ENCODE results near the gene FAM107B.
"Not testable (repeated sequence)": the region's sequence is repeated elsewhere in the genome, so short reads cannot be mapped to it uniquely, and the experiment has no call there.

The FAM107B gene

DNA sequence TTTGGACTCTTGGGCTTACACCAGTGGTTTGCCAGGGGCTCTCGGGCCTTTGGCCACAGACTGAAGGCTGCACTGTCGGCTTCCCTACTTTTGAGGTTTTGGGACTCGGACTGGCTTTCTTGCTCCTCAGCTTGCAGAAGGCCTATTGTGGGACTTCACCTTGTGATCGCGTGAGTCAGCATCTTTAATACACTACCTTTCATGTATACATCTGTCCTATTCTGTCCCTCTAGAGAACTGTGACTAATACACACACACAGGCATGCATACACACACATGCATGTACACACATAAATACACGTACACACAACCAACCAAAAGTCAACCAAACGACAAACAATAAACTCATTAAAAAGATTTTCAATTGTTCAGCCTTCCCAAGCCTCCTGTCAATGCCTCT lies 86.5 kb downstream of the FAM107B start:
- not testable (repeated sequence) for DNase-seq

- DNase-seq, result no peak
Observed at GRCh38 chr10:14687340-14687739, 87.4 kb downstream of the FAM107B start.

GRCh38 chr10:14686356-14686755 lies 88.3 kb downstream of the FAM107B start:
- no peak for DNase-seq

- no peak for DNase-seq
Observed at GRCh38 chr10:14684354-14684753, 90.3 kb downstream of the FAM107B start.

GRCh38 chr10:14683256-14683655 lies 91.4 kb downstream of the FAM107B start:
- DNase-seq, result no peak

DNA sequence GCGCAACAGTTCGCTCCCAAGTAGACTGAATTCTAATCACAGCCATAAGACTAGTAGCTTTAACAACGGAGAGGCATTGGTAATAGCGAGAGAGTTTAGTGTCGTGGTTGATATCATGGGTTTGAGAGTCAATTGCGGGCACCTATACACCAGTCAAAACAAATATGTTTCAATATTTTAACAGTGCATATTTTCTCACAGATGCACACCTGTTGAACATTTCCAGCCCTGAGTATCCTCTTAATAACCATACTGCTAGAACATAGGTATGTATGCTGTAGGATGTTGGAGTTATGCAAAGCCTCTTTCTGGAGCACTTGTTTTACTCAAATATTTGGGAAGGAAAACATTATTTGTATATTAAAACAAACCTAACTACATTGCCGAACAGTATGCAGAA lies 92.9 kb downstream of the FAM107B start:
- DNase-seq, result no peak

DNA sequence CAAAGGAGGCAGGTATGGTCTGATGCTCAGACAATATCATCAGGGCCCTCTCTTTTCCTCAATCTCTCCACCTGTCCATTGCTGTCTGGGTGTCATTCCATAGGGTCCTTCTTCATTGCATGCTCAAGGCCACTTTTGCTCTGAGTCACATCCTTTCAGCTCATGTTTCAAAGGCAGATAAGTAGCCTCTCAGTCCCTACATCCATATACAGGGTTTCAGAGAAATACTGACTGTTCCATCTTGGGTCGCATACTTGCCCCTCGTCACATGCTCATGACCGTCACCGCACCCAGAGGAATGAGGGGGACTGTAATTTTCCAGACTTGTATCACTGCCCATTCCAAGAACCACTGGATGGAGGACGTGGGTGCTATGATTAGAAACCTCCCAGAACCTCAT lies 93.4 kb downstream of the FAM107B start:
- DNase-seq, result no peak

- DNase-seq, result no peak
Observed at GRCh38 chr10:14678637-14679036, 96.1 kb downstream of the FAM107B start.

- DNase-seq, result no peak
Observed at GRCh38 chr10:14676732-14677131, 98.0 kb downstream of the FAM107B start.

DNA sequence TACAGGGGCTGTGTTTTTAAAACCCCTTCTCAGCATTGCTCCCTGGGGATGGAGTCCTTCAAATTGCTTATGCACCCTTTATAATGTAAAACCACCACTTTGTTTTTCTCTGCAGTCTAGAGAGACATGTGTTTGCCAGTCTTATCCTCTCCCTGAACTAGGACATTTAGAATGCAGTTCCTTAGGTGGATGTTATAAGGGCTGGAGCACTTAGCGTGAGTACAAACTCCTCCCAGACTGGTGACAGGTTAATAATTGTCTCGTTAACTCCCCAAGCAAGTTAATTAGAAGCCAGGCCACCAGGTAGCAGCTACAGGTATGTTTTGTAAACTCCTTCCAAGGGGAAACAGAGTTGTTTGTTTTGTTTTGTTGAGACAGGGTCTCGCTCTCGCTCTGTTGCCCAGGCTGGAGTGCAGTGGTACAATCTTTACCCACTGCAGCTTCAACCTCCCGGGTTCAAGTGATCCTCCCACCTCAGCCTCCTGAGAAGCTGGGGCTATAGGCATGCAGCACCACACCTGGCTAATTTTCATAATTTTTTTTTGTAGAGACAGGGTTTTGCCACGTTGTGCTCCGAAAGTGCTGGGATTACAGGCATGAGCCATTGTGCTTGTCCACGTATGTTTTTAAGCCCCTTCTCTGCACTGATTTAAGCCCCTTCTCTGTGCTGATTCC lies 100.2 kb downstream of the FAM107B start:
- no peak for DNase-seq

- no peak for DNase-seq
Observed at GRCh38 chr10:14673189-14673861, 101.4 kb downstream of the FAM107B start.

- no peak for DNase-seq
Observed at GRCh38 chr10:14671386-14671831, 103.3 kb downstream of the FAM107B start.

DNA sequence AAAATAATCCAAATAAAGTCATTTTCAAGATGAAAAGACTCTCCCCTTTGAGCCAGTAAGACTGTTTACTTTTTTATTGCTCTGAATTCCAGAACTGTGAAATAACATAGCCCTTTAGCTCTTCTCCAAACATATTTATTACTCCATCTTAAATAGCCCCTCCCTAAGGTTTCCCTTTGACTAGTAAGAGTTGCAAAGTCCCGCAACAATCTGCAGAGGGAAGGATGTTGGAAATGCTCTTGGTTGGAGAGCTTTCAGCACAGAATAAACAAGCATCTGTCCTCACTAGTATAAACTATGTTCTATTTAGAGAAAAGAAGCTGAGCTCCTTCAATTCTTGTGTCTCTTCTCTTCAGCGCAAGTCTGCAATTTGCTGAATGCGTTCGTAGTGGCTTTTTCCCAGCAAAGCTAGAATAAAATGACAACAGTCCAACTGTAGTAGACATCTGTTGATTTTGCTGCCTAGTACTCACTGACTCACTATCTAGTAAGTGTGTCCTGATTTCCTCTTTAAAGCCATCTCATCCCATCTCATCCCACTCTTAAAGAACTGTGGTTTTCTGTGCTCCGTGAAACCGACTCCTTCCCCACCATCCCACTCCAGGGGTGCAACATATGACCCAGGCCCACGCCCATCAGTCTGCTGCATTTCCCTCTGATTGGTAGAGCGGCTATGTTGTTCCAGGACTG lies 104.0 kb downstream of the FAM107B start:
- DNase-seq, result no peak

- DNase-seq, result no peak
Observed at GRCh38 chr10:14669576-14669975, 105.1 kb downstream of the FAM107B start.

DNA sequence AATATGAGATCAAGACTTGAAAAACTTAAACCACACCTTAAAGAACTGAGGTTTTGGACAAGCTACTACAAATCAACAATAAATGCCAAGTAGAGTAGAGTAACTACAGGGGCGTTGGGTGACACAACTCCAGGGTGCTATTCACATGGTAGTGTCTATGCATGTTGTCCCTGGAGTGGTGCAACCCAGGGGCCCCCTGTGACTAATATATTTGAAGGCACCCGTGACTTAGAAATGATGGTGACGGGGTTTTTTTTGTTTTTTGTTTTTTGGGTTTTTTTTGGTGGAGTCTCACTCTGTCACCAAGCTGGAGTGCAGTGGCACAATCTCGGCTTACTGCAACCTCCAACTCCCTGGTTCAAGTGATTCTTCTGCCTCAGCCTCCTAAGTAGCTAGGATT lies 106.9 kb downstream of the FAM107B start:
- no peak for DNase-seq

DNA sequence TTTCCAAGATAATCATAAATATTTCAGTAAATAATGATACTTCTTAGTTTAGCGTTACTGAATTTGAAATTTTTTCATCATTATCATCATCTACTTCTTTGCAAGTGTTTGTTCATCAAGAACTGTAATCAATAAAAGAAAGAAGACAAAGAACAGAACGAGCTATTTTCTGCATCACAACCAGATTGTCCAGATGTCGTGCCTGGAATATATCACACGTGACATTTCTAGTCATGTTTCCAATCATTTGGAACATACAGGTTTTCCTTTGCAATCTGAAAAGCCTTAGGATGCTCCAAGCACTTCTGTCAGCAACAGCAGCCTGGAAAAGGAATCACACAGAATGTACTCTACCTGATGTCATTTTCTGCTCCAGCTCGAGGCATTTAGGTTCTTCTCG lies 107.4 kb downstream of the FAM107B start:
- no peak for DNase-seq

- no peak for DNase-seq
Observed at GRCh38 chr10:14665865-14666857, 108.5 kb downstream of the FAM107B start.

DNA sequence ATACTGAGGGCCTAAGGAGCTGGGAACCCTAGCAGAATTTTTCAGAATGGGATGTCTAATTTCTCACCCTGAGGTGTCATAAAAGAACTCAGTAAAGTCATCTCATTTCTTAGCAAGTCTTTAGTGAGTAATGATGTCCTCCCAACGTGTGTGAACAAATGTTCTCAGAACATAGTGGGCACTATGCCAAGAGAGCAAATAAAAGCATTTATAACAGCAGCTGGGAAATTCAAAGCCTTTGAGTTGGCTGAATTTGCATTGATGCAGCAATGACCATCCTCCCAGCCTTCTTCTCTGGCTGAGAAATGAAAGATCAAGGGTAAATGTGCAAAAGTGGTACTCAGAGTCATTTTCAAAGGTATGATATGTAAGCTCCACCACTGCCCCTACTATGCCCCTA lies 109.4 kb downstream of the FAM107B start:
- peak; percentile 34 for DNase-seq

DNA sequence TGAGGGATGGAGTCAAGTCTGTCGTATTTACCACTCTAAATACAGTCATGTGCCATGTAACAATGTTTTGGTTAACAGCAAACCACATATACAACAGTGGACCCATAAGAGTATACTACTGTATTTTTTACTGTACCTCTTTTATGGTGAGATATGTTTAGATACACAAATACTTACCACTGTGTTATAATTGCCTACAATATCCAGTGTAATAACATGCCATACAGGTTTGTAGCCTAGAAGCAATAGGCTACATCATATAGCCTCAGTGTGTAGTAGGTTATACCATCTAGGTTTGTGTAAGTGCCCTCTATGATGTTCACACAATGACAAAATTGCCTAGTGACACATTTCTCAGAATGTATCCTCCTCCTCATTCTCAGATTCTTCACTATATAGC lies 110.4 kb downstream of the FAM107B start:
- no peak for DNase-seq

GRCh38 chr10:14661818-14662217 lies 112.9 kb downstream of the FAM107B start:
- no peak for DNase-seq

DNA sequence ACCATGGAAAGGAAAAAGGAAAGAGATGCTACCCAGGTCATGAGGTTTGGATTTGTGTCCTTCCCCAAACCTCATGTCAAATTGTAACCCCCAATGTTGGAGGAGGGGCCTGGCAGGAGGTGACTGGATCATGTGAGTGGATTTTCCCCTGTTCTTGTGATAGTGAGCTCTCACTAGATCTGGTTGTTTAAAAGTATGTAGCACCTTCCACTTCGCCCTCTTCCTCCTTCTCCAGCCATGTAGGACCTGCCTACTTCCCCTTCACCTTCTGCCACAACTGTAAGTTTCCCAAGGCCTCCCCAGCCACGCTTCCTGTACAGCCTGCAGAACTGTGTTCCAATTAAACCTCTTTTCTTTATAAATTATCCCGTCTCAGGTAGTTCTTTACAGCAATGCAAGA lies 113.9 kb downstream of the FAM107B start:
- DNase-seq, result no peak

GRCh38 chr10:14659626-14660196 lies 115.0 kb downstream of the FAM107B start:
- DNase-seq, result no peak

- not testable (repeated sequence) for DNase-seq
Observed at GRCh38 chr10:14659137-14659536, 115.6 kb downstream of the FAM107B start.
